ENCODE results near the gene SORCS2.

Gene SORCS2

GRCh38 chr4:7703688-7704087 is 511.4 kb downstream of the SORCS2 start:
- POLR2A ChIA-PET = no interaction called here
- CTCF ChIA-PET = no interaction called here
- TF ChIP-seq CTCF (IDR thresholded peaks at IDR 0.05; ENCODE audit: control extremely low read depth, extremely low read depth, low read depth, missing control alignments) = no peak
- no peak for DNase-seq (ENCODE audit: extremely low spot score)

GRCh38 chr4:7704091-7704490 is 511.8 kb downstream of the SORCS2 start:
- POLR2A ChIA-PET = no interaction called here
- no peak for TF ChIP-seq CTCF (IDR thresholded peaks at IDR 0.05; ENCODE audit: control extremely low read depth, extremely low read depth, low read depth, missing control alignments)
- DNase-seq (ENCODE audit: extremely low spot score) = no peak
- CTCF ChIA-PET = no interaction called here

- CTCF ChIA-PET = interaction anchor here (1.2 kb wide), 1 partner anchor 16 kb away, joined by 3 read pairs; no protein-coding TSS in a partner anchor
- TF ChIP-seq CTCF (IDR thresholded peaks at IDR 0.05; ENCODE audit: control extremely low read depth, extremely low read depth, low read depth, missing control alignments) = no peak
- POLR2A ChIA-PET = no interaction called here
- DNase-seq (ENCODE audit: extremely low spot score) = no peak
Measured at GRCh38 chr4:7704625-7705024, 512.3 kb downstream of the SORCS2 start.

- no peak for DNase-seq (ENCODE audit: extremely low spot score)
- no peak for TF ChIP-seq CTCF (IDR thresholded peaks at IDR 0.05; ENCODE audit: control extremely low read depth, extremely low read depth, low read depth, missing control alignments)
- CTCF ChIA-PET = interaction anchor here (1.2 kb wide), 1 partner anchor 15 kb away, joined by 3 read pairs; no protein-coding TSS in a partner anchor
- POLR2A ChIA-PET = no interaction called here
Measured at GRCh38 chr4:7705062-7705461, 512.7 kb downstream of the SORCS2 start.

GRCh38 chr4:7705593-7705992 is 513.3 kb downstream of the SORCS2 start:
- CTCF ChIA-PET = interaction anchor here (1.2 kb wide), 1 partner anchor 15 kb away, joined by 3 read pairs; no protein-coding TSS in a partner anchor
- DNase-seq (ENCODE audit: extremely low spot score) = no peak
- POLR2A ChIA-PET = no interaction called here
- no peak for TF ChIP-seq CTCF (IDR thresholded peaks at IDR 0.05; ENCODE audit: control extremely low read depth, extremely low read depth, low read depth, missing control alignments)

- CTCF ChIA-PET = no interaction called here
- no peak for TF ChIP-seq CTCF (IDR thresholded peaks at IDR 0.05; ENCODE audit: control extremely low read depth, extremely low read depth, low read depth, missing control alignments)
- POLR2A ChIA-PET = no interaction called here
- no peak for DNase-seq (ENCODE audit: extremely low spot score)
Measured at GRCh38 chr4:7708238-7708637, 515.9 kb downstream of the SORCS2 start.

- no peak for TF ChIP-seq CTCF (IDR thresholded peaks at IDR 0.05; ENCODE audit: control extremely low read depth, extremely low read depth, low read depth, missing control alignments)
- ChIA-PET POLR2A (no interaction called here), CTCF (no interaction called here)
- no peak for DNase-seq (ENCODE audit: extremely low spot score)
Measured at GRCh38 chr4:7708981-7709380, 516.6 kb downstream of the SORCS2 start.

Measured in GM10248 (cell line).